ENCODE measurements around the gene KCNQ1.

GRCh38 chr11:2443406-2443805, 1.4 kb upstream of the KCNQ1 start:
- TF ChIP-seq, protein P1, sequence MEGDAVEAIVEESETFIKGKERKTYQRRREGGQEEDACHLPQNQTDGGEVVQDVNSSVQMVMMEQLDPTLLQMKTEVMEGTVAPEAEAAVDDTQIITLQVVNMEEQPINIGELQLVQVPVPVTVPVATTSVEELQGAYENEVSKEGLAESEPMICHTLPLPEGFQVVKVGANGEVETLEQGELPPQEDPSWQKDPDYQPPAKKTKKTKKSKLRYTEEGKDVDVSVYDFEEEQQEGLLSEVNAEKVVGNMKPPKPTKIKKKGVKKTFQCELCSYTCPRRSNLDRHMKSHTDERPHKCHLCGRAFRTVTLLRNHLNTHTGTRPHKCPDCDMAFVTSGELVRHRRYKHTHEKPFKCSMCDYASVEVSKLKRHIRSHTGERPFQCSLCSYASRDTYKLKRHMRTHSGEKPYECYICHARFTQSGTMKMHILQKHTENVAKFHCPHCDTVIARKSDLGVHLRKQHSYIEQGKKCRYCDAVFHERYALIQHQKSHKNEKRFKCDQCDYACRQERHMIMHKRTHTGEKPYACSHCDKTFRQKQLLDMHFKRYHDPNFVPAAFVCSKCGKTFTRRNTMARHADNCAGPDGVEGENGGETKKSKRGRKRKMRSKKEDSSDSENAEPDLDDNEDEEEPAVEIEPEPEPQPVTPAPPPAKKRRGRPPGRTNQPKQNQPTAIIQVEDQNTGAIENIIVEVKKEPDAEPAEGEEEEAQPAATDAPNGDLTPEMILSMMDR (IDR thresholded peaks at IDR 0.05) = no peak
- TF ChIP-seq POLR2A (IDR thresholded peaks at IDR 0.05) = no peak

Measured in lower leg skin (tissue), 3 donors.